ENCODE data around the gene KCNB1.

KCNB1 gene

GRCh38 chr20:49409302-49409974 is 73.0 kb downstream of the KCNB1 start:
- H3K4me3 ChIP-seq (ENCODE audit: low read depth, low read length) = no peak overlapping the region
- TF ChIP-seq CTCF (IDR thresholded peaks at IDR 0.05; ENCODE audit: control insufficient read depth, extremely low read depth, insufficient read depth) = no peak
- no peak for DNase-seq (ENCODE audit: low read depth)

- TF ChIP-seq CTCF (IDR thresholded peaks at IDR 0.05; ENCODE audit: control insufficient read depth, extremely low read depth, insufficient read depth) = no peak
- no peak overlapping the region for H3K4me3 ChIP-seq (ENCODE audit: low read depth, low read length)
- DNase-seq (ENCODE audit: low read depth) = no peak
Measured at GRCh38 chr20:49408509-49409104, 73.9 kb downstream of the KCNB1 start.

GRCh38 chr20:49406666-49407065 is 75.8 kb downstream of the KCNB1 start:
- TF ChIP-seq CTCF (IDR thresholded peaks at IDR 0.05; ENCODE audit: control insufficient read depth, extremely low read depth, insufficient read depth) = no peak
- DNase-seq (ENCODE audit: low read depth) = no peak
- no peak overlapping the region for H3K4me3 ChIP-seq (ENCODE audit: low read depth, low read length)

GRCh38 chr20:49405696-49406095 is 76.8 kb downstream of the KCNB1 start:
- no peak for TF ChIP-seq CTCF (IDR thresholded peaks at IDR 0.05; ENCODE audit: control insufficient read depth, extremely low read depth, insufficient read depth)
- H3K4me3 ChIP-seq (ENCODE audit: low read depth, low read length) = no peak overlapping the region
- no peak for DNase-seq (ENCODE audit: low read depth)

- TF ChIP-seq CTCF (IDR thresholded peaks at IDR 0.05; ENCODE audit: control insufficient read depth, extremely low read depth, insufficient read depth) = no peak
- no peak overlapping the region for H3K4me3 ChIP-seq (ENCODE audit: low read depth, low read length)
- DNase-seq (ENCODE audit: low read depth) = no peak
Measured at GRCh38 chr20:49405062-49405683, 77.3 kb downstream of the KCNB1 start.

GRCh38 chr20:49404461-49404860 is 78.0 kb downstream of the KCNB1 start:
- no peak for TF ChIP-seq CTCF (IDR thresholded peaks at IDR 0.05; ENCODE audit: control insufficient read depth, extremely low read depth, insufficient read depth)
- no peak for DNase-seq (ENCODE audit: low read depth)
- no peak overlapping the region for H3K4me3 ChIP-seq (ENCODE audit: low read depth, low read length)

Data from LNCaP clone FGC (cell line).